Caco-2 (cell line): Measurements from ENCODE around the gene RAB39B. TPM values are rescaled to one million over a fixed set of nuclear protein-coding genes. Genes with fewer than 3 reads are reported as not detected.

Source experiments
- BruUV-seq: library from RNA; stranded (reverse); fragments of 400-500 nt; replicated peaks from 2 replicates; lab custom pipeline; 2021; lab: Mats Ljungman, UMichigan
- CTCF ChIA-PET: fragments of 300-600 bp; sonication (Branson Sonifier 250); formaldehyde crosslinking; loops from one replicate; lab custom pipeline; 2022; ENCODE audit warnings: antibody characterized with exemption; lab: Charles Lee
- POLR2A ChIA-PET: fragments of 300-600 bp; sonication (Branson Sonifier 250); formaldehyde crosslinking; loops from one replicate; lab custom pipeline; 2022; ENCODE audit warnings: antibody characterized with exemption; lab: Charles Lee
- DNase-seq, 2 experiments: peaks; one replicate each; pipeline versions ENCODE4 v3.0.0 to v3.0.0-alpha.2; 2020 to 2022
- H3K27me3 ChIP-seq: replicated peaks from 2 replicates; pipeline ENCODE4 v1.6.0; 2011; ENCODE audit warnings: low read length; ENCODE audit not compliant: control insufficient read depth, insufficient read depth
- H3K36me3 ChIP-seq: 2 replicates; pipeline ENCODE4 v1.5.1; 2011; ENCODE audit warnings: low read length; ENCODE audit not compliant: control insufficient read depth, insufficient read depth
- H3K4me1 ChIP-seq: fragments of 250-450 bp; sonication (Bioruptor Pico); 2 replicates; pipeline ENCODE4 v1.5.1; 2020; ENCODE audit warnings: mild to moderate bottlenecking
- H3K4me3 ChIP-seq: 2 replicates; pipeline ENCODE4 v1.5.1; 2011; ENCODE audit warnings: low read depth, mild to moderate bottlenecking, control low read depth, low read length
- H3K9me3 ChIP-seq: fragments of 250-450 bp; sonication (Bioruptor Pico); 2 replicates; pipeline ENCODE4 v1.5.1; 2020; ENCODE audit warnings: mild to moderate bottlenecking, moderate library complexity
- H3K27ac Mint-ChIP-seq: one replicate; pipeline ENCODE4 v1.8.0; 2022; ENCODE audit warnings: mixed read lengths; ENCODE audit not compliant: unreplicated experiment
- H3K27me3 Mint-ChIP-seq: one replicate; pipeline ENCODE4 v1.8.0; 2022; ENCODE audit warnings: mixed read lengths; ENCODE audit not compliant: insufficient read depth, unreplicated experiment
- H3K36me3 Mint-ChIP-seq: one replicate; pipeline ENCODE4 v1.8.0; 2022; ENCODE audit warnings: mild to moderate bottlenecking, mixed read lengths; ENCODE audit not compliant: insufficient read depth, unreplicated experiment
- H3K4me1 Mint-ChIP-seq: one replicate; pipeline ENCODE4 v1.8.0; 2022; ENCODE audit warnings: low read depth, mixed read lengths; ENCODE audit not compliant: unreplicated experiment
- H3K4me3 Mint-ChIP-seq: one replicate; pipeline ENCODE4 v1.8.0; 2022; ENCODE audit warnings: mild to moderate bottlenecking, moderate library complexity, mixed read lengths; ENCODE audit not compliant: unreplicated experiment
- H3K9me3 Mint-ChIP-seq: one replicate; pipeline ENCODE4 v1.8.0; 2022; ENCODE audit warnings: mixed read lengths; ENCODE audit not compliant: unreplicated experiment
- CTCF ChIP-seq, 2 experiments: fragments of 200-600 bp in 1 of 2; IDR thresholded peaks; 1 replicate in 1 of 2; 2 replicates in 1 of 2; pipeline versions ENCODE4 v1.5.1 to v1.8.0; 2011 to 2022; ENCODE audit warnings: antibody characterized with exemption in 1 of 2, control low read depth in 1 of 2, inconsistent platforms in 1 of 2, low read depth in 1 of 2, low read length in 1 of 2, mild to moderate bottlenecking in 1 of 2, moderate library complexity in 1 of 2; ENCODE audit not compliant: insufficient read depth in 1 of 2, severe bottlenecking in 1 of 2, unreplicated experiment in 1 of 2
- intact Hi-C: fragments of 100-400 bp; cut with micrococcal nuclease; formaldehyde crosslinking; loops from one replicate; pipeline ENCODE4 v1.10.0; 2022; ENCODE audit not compliant: unreplicated experiment
- total RNA-seq: library from RNA; stranded (reverse); gene quantifications from 2 replicates; pipeline ENCODE4 v1.2.3, GENCODE V29; 2022

RAB39B gene
- total RNA-seq, 1 experiment from 2014 or later: 0.18 TPM

GRCh38 chrX:155266439-155266838, 2.1 kb upstream of the RAB39B start:
- BruUV-seq: no TSS peak
- H3K36me3 Mint-ChIP-seq: no peaks in the 10 kb centered on the region
- no peaks in the 10 kb centered on the region for H3K9me3 ChIP-seq
- no peak overlapping the region for H3K4me3 ChIP-seq
- H3K4me1 ChIP-seq: no peaks in the 10 kb centered on the region
- no peaks in the 10 kb centered on the region for H3K36me3 ChIP-seq
- ChIA-PET CTCF (no interaction called here), POLR2A (no interaction called here)
- no peaks in the 10 kb centered on the region for H3K27me3 ChIP-seq
- H3K27ac Mint-ChIP-seq: no peak overlapping the region
- no peak overlapping the region for H3K4me3 Mint-ChIP-seq
- DNase-seq: no peak
- no peaks in the 10 kb centered on the region for H3K9me3 Mint-ChIP-seq
- H3K4me1 Mint-ChIP-seq: no peaks in the 10 kb centered on the region
- no peak for TF ChIP-seq CTCF (IDR thresholded peaks at IDR 0.05; ENCODE audit: insufficient read depth in 1 of 2, low read depth in 1 of 2, low read length in 1 of 2, severe bottlenecking in 1 of 2, unreplicated experiment in 1 of 2)
- intact Hi-C loops: no loop called here
- H3K27me3 Mint-ChIP-seq: no peaks in the 10 kb centered on the region

GRCh38 chrX:155262970-155263754, 1.1 kb downstream of the RAB39B start:
- Histone ChIP-seq H3K36me3 (no peaks in the 10 kb centered on the region), H3K4me3 (no peak overlapping the region), H3K4me1 (no peaks in the 10 kb centered on the region), H3K9me3 (no peaks in the 10 kb centered on the region), H3K27me3 (no peaks in the 10 kb centered on the region)
- no peak for DNase-seq
- H3K27ac Mint-ChIP-seq: no peak overlapping the region
- no peaks in the 10 kb centered on the region for H3K36me3 Mint-ChIP-seq
- H3K27me3 Mint-ChIP-seq: no peaks in the 10 kb centered on the region
- no peaks in the 10 kb centered on the region for H3K9me3 Mint-ChIP-seq
- POLR2A ChIA-PET: no interaction called here
- TF ChIP-seq CTCF (IDR thresholded peaks at IDR 0.05; ENCODE audit: insufficient read depth in 1 of 2, low read depth in 1 of 2, low read length in 1 of 2, severe bottlenecking in 1 of 2, unreplicated experiment in 1 of 2): no peak
- no peaks in the 10 kb centered on the region for H3K4me1 Mint-ChIP-seq
- intact Hi-C loops: no loop called here
- BruUV-seq: no TSS peak
- H3K4me3 Mint-ChIP-seq: no peak overlapping the region
- CTCF ChIA-PET: no interaction called here

- Mint-ChIP-seq H3K4me3 (no peak overlapping the region), H3K27me3 (peaks cover 3% of the 10 kb centered on the region), H3K36me3 (no peaks in the 10 kb centered on the region), H3K4me1 (no peaks in the 10 kb centered on the region), H3K27ac (no peak overlapping the region), H3K9me3 (no peaks in the 10 kb centered on the region)
- H3K36me3 ChIP-seq: no peaks in the 10 kb centered on the region
- ChIA-PET POLR2A (no interaction called here), CTCF (no interaction called here)
- no peak overlapping the region for H3K4me3 ChIP-seq
- TF ChIP-seq CTCF (IDR thresholded peaks at IDR 0.05; ENCODE audit: insufficient read depth in 1 of 2, low read depth in 1 of 2, low read length in 1 of 2, severe bottlenecking in 1 of 2, unreplicated experiment in 1 of 2): no peak
- no peaks in the 10 kb centered on the region for H3K9me3 ChIP-seq
- intact Hi-C loops: no loop called here
- no peaks in the 10 kb centered on the region for H3K27me3 ChIP-seq
- DNase-seq: no peak
- no TSS peak for BruUV-seq
- H3K4me1 ChIP-seq: no peaks in the 10 kb centered on the region
Observed at GRCh38 chrX:155259752-155260151, 4.5 kb downstream of the RAB39B start.
